Astrocyte of the hippocampus (primary cell): ENCODE data around the gene NCKAP5L.

Experiments
- DNase-seq: peaks from one replicate; pipeline ENCODE4 v3.0.0; 2011; ENCODE audit warnings: low read depth, low spot score

NCKAP5L gene

GRCh38 chr12:49828133-49829091 is at the start of gene NCKAP5L:
NCKAP5L (minus strand) TSS chr12:49828413; CDS start chr12:49804044, 24,369 bp downstream.
- peak; percentile 98 for DNase-seq

- no peak for DNase-seq
Measured at GRCh38 chr12:49877066-49877465, 48.9 kb upstream of the NCKAP5L start.

- no peak for DNase-seq
Measured at GRCh38 chr12:49876070-49876469, 47.9 kb upstream of the NCKAP5L start.

GRCh38 chr12:49875115-49875720 is 47.0 kb upstream of the NCKAP5L start:
- DNase-seq = no peak

DNA sequence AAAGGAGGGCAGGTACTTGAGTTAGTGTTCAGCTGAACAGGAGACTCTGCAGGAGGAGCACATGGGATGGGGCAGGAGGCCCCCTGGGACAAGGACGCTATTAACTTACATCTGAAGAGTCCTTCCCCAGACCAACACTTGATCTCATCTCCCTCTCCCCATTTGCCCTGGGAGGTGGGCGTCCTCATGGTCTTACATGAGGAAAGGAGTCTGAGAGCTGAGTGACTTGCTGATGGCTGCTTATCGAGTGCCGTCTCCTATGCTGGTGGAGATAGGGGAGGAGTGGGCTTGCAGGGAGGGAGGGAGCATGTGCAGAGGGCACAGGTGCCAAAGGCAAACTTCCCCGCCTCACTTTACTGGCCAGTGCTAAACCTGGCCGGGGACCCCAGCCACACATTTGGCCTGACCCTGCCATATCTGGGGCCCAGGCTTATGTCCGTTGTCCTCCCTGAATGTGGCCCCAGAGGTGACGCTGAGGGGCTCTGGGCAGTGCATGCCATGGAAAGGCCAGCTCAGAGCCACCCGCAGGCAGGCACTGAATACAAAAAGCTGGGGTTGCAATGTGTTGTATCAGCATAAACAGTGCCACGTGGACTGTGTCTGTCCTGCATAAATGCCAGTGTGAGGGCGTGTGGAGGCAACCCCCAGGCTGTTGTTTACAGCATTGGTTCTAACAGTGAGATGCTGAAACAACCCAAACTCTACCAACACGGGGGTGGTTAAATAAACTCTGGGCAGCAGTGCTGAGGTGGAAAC is 46.1 kb upstream of the NCKAP5L start:
- DNase-seq = no peak

- peak; percentile 55 for DNase-seq
Measured at GRCh38 chr12:49873361-49873934, 45.2 kb upstream of the NCKAP5L start.

DNA sequence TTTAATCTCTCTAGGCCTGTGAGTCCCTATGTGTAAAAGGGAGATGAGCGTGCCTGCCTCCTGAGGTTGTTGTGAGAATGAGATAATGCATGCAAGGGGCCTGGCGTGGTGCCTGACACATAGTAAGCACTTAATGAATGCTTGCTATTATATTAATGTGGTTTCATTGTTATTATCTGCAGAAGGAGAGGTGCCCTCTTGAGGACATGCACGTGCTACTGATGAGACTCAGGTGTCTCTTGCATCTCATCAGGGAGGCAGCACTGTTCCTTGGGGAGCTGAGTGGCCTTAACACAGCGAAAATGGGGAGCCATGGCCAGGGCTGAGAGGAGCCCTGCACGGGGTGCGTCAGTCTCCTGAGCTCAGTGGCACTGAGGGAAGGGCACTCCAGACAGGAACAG is 44.6 kb upstream of the NCKAP5L start:
- DNase-seq = no peak

- no peak for DNase-seq
Measured at GRCh38 chr12:49872381-49872780, 44.2 kb upstream of the NCKAP5L start.

DNA sequence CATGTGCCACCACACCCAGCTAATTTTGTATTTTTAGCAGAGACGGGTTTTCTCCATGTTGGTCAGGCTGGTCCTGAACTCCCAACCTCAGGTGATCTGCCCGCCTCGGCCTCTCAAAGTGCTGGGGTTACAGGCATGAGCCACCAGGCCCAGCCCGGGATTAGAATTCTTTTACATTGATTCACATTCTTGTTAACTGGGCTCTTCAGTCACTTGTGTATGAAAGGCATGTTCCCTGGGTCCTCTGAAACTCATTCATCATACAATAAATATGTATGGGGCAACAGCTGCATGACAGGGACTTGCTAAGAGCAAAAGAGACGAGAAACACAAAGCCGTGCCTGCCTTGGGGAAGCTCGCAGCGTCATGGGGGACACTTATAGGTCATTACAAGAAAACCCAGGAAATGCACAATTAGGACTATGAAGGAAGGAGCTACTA is 43.6 kb upstream of the NCKAP5L start:
- peak; percentile 42 for DNase-seq

GRCh38 chr12:49871263-49871561 is 43.0 kb upstream of the NCKAP5L start:
- no peak for DNase-seq

GRCh38 chr12:49870501-49871262 is 42.5 kb upstream of the NCKAP5L start:
- DNase-seq = no peak

DNA sequence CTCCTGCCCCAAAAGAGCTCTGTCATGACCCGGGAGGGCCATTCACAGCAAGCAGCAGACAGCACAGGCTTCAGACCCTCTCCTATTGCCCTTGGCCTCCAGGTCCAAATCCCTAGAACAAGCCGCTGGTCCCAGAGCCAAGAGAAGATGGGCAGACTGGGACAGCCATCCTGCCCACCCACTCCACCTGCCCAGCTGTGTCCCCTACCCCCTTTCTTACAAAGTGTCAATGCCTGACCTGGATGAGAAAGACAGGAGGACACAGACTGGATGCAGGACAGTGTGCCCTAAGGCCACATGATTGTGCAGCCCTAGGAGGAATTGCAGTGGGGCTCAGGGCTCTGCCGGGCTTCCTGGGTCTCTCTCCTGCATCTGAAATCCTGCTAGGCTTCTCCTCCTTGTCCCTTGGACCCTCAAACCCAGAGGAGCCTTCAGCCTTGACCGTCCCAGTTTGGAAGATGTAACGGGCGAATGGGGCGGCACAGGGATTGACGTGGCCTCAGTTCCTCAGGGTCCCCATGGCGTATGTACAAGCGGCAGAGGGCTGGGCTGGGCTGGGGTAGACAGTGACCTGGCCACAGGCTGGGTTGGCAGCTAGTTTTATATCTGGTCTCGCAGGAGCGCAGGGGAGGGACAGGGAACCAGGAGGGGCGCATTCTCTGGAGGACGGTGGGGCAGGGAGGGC is 41.7 kb upstream of the NCKAP5L start:
- no peak for DNase-seq

DNA sequence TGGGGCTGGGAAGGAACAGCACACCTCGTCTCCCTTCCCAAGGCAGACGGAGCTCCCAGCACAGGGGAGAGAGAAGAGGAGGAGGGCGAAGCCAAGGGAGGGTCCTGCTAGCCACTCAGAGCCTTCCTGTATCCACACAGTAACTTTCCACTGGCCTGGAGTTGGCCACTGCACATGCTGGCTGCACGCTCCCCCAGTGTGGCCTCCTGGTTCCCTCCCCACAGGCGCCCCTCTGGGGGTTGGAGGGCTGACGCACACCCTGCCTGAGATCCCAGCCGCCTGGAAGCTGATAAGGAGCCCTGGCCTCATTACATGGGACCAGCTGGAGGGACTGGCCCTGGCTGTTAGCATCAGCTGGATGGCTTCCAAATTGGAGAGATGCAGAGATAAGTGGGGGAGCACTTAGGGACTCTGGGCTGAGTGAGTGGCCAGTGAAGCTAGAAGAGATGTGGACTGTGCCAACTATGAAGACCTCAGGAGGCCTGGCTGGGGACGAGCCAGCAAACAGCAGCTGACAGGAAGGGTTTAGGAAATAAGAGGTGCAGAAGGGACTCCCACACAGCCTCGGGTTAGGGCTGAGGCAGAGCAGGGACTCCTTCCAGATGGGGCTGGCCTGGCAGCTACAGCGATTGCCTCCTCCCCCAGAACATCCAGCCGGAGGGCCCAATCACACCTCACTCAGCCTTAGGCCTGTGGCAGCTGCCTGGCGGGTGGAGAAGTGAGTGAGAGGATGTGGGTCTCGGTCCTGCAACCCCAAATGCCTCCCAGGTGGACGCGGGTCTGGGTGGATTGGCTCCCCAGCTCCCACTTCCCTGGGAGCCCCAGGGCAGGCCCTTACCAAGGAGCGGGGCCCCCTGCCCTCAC is 41.0 kb upstream of the NCKAP5L start:
- DNase-seq = peak; percentile 90

- DNase-seq = no peak
Measured at GRCh38 chr12:49868449-49868848, 40.2 kb upstream of the NCKAP5L start.

DNA sequence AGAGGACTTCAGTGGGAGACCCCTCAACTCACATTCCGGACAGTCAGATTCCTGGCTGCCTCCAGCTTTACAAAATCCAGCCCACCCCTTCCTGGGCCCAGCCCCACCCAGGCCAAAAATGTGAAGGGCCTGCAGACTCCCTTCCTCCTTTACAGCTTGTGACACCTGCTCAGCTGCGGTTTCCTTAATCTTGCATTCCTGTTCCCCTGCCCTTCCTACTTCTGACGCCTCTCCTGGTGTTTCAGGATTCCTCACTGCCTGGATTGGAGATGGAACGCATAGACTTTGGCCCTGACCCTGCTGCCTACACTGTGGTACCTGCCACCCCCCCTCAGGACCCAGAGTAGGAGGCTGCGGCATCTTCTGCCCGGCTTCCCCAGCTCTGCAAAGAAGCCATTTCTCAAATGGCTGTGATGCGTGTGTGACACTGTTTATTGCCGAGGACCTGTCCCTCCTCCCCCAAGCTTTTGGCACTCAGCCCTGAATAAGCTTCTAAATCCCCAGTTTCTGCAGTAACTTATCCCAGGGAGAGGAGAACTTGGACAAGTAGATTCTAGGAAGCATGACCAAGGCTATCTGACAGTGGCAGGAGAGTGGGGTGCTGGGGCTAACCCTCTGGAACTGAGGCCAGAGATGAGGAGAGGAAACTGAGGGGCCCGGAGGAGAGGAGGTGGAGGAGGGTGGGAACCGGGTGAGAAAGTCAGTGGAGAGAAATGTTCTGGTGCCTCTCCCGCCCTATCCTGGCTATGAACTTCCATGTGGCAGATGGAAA is 39.5 kb upstream of the NCKAP5L start:
- no peak for DNase-seq

GRCh38 chr12:49866859-49867569 is 38.8 kb upstream of the NCKAP5L start:
- DNase-seq = peak; percentile 78

DNA sequence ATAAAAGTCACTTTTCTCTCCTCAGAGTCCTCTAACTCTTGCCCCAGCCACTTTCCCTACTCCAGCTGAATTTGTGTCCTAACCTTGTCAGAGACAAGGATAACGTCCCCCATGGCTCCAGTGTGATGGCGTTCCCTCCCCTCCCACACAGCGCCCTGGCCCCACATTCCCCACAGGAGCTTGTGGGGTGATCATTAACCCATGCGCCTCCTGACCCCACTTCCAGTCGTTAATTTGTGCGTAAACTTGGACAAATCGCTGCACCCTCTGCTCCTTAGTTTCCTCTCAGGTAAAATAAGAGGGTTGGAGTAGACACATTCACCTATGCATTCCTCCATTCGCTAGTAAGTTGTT is 37.5 kb upstream of the NCKAP5L start:
- DNase-seq = no peak

DNA sequence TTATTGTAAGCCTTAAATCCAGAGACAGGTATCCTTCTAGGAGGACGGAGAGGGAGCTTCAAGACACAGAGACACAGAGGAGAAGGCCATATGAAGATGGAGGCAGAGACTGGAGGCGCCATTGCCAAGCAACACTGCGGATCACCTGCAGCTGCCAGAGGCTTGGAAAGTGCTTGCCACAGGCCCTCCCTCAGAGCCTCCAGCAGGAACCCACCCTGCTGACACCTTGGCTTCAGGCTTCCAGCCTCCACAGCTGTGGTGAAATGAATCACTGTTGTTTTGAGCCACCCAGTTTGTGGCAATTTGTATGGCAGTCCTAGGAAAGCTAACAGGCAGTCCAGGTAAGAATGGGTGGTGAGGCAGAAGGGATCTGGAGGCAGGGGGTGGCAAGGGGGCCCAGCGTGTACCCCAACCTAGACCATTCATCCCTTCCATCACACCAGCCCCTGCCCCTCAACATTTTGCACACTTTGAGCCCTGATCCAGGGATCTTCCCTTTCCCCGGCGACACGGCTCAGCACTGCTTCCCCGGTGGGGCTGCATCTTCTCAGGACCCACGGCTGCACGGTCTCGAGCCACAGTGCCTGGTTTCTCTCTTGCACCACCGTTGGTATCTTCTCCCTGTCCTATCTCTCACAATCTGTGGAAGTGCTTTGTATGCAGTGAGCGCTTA is 37.0 kb upstream of the NCKAP5L start:
- DNase-seq = no peak
